HG02938 (cell line): ENCODE data around the gene STX4.

ENCODE experiments used
- ATAC-seq: cut with Tn5 transposase; IDR thresholded peaks from one replicate; pipeline ENCODE4 v1.9.1; 2021; ENCODE audit warnings: mild to moderate bottlenecking, moderate library complexity; ENCODE audit not compliant: unreplicated experiment

Gene STX4

DNA sequence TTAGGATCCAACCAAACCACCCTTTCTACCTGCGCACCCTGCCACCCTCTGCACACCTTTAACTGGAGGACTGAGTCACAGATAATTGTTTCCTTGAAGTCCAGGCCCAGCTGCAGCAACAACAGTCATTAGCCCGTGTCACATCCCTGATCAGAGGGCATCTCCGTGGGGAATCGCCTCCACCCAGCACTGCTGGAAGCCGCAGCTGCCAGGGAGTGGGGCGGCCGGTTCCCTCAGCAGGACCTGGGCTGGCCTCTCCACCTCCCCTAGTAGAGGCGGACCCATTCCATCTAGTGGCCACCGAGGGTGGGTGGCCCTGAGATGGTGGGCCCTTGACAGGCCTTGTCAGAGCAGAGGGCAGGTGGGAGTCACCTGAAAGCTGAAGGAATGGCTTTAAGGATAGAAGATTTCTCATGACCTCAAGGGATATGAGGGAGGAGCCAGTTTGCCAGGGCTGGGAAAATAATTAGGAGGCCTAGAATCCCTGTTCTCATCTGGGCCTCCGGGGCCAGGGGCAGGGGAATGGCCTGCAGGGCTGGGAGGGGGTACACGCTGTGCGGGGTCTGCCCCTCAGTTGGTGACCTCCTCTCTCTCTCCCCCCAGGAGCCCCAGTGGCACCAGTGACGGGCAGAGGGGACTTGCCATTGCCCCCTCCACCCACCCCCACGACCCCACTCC, 49.1 kb downstream of the STX4 start:
- no peak for ATAC-seq

DNA sequence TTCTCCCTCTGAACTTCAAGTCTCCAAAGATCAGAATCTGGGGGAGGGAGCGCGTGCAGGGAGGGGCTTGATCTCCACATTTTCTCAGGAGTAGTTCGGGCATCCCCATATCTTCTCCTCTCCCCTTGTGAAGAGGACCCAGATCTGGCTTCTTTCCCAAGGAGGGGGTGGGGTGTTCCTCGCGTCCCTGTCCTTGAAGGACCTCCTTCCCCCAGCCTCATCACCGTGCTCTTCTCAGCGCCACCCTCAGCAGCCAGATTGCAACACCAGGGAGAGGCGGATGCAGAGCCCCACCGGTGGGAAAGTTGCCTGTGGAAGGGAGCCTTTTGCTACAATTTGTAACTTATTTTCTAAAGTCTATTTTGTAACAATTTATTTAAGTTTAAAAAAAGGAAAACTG, 49.7 kb downstream of the STX4 start:
- ATAC-seq = no peak

DNA sequence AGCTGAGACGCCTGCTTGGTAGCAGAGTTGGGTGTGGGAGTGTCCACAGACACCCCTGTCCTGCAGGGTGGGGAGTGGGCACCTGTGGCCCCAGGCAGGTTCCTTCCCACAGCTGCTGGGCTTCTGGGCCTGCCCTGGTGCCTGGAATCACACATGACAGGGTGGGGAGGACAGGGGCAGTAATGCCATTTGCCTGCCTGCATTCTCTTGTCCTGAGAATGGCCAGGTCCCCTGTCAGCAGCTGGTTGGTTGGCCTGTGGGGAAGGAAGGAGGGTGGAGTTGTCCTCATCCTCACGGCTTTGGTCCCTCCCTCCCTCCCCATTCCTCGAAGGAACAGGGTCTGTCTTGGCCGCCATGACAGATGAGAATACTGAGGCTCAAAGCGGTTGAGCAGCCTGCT, 50.2 kb downstream of the STX4 start:
- ATAC-seq = no peak

DNA sequence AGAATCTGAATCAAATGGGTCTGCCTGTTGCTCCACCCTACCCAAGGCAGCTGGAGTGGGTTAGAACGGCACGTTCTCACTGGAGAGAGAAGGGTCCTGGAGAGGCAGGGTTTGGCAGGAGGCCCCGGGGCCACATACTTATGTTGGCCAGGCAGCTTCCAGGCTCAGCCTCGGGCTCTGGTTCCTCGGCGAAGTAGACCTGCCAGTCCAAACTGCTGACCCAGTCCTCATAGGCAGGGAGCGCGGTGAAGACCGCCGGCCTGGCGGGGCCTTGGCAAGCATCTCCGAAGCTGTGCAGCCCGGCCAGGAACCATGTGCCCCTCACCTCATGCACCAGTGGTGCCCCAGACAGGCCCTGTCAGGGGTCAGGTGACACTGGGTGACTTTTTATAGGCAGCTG, 50.6 kb downstream of the STX4 start:
- no peak for ATAC-seq

DNA sequence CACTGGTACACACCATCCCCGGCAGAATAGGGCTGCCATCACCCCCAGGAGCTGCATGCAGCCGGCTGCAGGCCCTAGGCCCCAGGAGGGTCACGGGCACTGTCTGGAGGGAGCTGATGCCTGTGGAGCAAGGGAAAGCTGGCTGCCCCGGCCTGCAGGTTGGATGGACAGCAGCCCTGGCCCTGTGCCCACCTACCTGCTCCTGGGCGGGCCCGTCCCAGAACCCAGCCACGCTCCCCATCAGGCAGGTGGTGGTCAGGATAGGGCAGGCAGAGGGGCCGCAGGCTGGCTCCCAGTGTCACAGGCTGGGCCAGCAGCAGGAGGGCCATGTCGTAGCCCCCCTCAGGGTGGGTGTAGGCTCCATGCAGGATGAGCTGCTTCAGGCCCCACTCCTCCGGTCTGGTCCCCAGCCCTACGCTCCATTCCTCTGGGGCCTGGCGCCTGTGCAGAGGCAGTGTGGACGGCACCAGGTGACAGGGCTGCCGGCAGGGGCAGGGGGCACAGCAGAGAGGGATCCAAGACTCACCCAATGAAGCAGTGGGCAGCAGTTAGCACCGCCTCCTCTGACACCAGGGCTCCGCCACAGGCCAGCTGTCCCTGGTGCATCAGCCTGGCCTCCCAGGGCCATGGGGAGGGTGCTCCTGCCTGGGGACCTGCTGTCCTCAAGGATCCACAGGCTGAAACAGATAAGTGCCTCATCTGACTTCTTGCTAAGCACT, 51.4 kb downstream of the STX4 start:
- ATAC-seq = no peak

DNA sequence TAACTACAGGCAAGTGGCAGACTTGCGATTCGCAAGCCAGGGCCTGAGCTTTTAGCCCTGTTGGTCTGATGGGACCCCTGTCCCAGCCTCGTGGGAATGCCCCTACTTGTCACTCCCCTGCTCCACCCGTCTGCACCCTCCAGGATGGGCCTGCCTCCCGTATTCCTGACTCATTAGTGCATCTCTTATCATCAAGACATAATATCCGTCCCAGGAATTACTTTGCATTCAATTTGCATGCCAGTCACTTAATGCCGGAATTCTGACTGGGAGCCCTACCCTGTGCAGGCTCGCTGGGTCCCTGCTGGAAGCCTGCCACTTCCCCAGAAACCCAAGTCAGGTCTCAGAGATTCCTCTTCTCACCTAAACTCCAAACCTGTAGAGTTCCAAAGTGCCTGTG, 52.1 kb downstream of the STX4 start:
- ATAC-seq = no peak

DNA sequence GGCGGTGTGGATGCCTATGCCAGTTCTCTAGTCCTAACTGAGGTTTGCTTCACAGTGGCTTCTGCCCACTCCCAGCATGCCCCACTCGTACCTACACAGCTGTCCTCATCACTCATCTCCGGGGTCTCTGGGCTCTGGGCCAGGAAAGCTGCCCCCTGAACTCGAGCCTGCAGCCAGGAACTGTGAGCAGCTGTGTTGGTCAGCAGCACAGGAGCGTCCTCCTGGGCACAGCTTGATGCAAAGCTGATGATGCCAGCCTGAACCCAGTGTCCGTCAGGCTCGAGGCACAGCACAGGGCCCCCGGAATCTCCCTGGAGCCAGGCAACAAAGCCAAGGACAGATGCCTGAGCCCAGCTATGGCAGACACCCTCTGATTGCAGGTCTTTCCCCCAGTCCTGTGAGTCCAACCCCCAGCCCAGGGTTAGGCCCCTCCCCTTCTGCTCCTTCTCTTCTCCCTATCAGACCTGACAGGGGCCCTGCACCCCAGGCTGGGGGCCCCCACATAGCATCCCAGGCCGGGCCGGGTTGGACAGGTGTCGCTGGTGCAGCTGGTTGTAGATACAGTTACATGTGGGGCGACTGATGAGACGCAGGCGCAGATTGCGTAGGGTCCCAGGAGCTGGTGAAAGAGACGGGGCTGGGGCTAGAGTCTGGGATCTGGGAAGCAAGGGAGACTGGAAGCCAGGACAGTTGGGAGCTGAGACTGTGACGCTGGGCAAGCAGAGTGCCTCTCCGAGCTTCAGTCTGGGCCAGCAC, 52.7 kb downstream of the STX4 start:
- no peak for ATAC-seq

DNA sequence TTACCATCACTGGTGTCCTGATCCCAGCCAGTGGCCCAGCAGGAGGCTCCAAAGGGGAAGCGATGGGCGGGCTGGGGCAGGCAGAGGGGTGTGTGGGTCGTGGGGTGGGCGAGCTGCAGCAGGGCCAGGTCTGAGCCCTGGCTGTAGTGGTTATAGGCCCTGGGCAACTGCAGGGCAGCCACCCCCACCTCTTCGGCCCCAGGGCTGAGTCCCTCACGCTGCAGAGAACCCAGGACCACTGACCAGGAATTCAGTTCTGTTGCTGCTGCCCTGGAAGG, 53.2 kb downstream of the STX4 start:
- no peak for ATAC-seq

DNA sequence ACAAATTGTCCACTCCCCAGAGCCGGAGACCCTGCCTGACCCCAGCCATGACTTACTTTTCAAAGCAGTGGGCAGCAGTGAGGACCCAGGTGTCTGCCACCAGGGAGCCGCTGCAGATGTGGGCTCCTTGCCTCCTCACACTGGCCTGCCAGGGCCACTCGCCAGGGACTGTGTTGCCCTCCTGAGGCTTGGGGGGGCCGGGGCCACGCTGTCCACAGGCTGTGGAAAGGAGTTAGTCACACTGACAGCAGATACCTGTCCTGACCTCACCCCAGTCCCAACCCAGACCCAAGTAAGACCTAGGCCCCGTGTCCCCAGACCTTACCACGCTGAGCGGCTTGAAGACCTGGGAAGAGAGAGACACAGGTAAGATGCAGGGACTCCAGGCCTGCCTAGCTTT, 54.1 kb downstream of the STX4 start:
- no peak for ATAC-seq

DNA sequence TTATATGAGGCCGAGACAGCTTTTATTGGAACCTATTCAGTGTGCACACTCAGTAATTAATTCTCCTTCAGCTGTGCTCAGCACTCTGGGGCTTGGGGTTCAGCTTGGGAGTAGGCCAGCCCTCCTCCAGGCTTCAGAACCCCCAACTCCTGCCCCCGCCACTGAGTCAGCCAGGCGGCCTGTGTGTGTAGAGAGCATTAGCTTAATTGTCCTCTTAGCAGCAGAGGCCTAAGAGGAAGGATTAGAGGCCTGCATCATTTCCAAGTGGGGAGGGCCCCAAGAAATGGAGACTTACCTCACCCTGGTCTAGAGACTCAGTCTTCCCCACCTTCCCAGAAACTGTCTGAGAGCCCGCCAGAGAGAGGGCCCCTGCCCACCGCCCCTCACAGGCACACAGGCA, 54.6 kb downstream of the STX4 start:
- ATAC-seq = no peak

DNA sequence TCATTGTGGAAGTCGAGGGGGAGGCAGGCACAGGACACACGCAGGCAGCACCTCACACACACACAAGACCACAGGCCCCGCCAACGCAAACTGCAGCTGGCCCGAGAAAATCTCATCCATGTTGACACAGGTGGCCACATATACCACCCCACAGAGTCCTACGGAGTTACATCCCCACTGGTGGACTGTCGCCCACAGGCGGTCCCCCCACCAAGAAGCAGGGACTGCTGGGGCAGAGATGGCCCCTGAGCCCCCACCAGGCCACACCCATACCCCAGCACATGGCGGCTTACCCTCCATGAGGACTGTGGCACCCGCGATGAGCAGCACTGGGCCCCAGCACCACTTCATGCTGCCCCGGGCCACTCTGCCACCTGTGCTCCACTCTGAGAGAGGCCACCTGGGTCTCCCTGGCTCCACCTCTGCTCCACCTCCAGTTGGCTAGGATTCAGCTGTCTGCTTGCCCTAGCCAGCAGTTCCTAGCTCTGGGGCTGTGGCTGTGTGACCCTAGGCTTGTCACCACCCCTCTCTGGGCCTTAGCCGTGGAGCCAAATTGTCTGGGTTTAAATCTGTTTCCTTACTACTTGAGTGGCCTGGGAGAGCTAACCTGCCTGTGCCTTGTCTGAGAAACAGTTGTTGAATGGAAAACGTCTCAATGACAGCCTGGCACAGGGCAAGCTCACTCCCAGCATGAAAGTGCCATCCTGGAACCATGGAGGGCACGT, 55.3 kb downstream of the STX4 start, which contains the start of gene PRSS53:
PRSS53 (minus strand) TSS at position 485 of the 725 bp plus-strand sequence; CDS start at position 351, 134 bp downstream.
- ATAC-seq = no peak

DNA sequence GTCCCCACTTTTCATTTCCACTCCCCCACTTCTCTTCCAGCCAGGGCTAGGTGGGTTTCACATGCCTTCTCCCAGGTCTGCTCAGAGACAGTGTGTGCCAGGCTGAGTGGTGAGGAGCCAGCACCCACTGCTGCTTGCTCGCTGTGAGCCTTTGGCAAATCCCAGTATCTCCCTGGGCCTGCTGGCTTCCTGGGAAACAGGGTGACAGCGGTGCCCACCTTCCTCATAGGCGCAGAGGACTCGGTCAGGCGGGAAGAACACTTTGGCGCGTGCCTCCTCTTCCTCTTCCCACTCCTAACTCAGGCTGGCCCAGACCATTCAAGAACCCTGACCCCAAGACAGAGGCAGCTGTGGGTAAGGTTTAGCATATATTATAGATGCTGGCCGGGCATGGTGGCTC, 55.8 kb downstream of the STX4 start:
- ATAC-seq = no peak
